C4-2B (cell line): Measurements from ENCODE around the gene SMCO1.

Experiments
- CTCF ChIP-seq: fragments of 450-650 bp; conservative IDR thresholded peaks from 2 replicates; pipeline ENCODE4 v1.5.1; 2017; ENCODE audit warnings: mild to moderate bottlenecking
- ZFX ChIP-seq: fragments of 450-650 bp; IDR thresholded peaks from 2 replicates; pipeline ENCODE4 v1.6.1; 2017

GRCh38 chr3:196525141-196525540, 10.0 kb upstream of the SMCO1 start:
- TF ChIP-seq CTCF (no peak), ZFX (no peak)
